Measurements from ENCODE around the gene A3GALT2. TPM values are rescaled to one million over a fixed set of nuclear protein-coding genes. Genes with fewer than 3 reads are reported as not detected.

Gene A3GALT2
- total RNA-seq, 1 experiment from 2014 or later = not detected

GRCh38 chr1:33298623-33299277, 22.1 kb downstream of the A3GALT2 start:
- H3K4me1 Mint-ChIP-seq (ENCODE audit: insufficient read depth, unreplicated experiment) = no peaks in the 10 kb centered on the region
- no peak overlapping the region for H3K4me3 Mint-ChIP-seq (ENCODE audit: unreplicated experiment)
- DNase-seq (ENCODE audit: unreplicated experiment) = peak; percentile 75
- H3K27me3 Mint-ChIP-seq (ENCODE audit: insufficient read depth, unreplicated experiment) = no peaks in the 10 kb centered on the region
- BruUV-seq (replicated peaks) = no TSS peak
- CTCF ChIA-PET = interaction anchor here (0.6 to 11.9 kb wide), 24 partner anchors 7 to 1613 kb away, joined by 3 to 180 read pairs (median 4); partner anchors contain the start of gene ZSCAN20
- H3K27ac Mint-ChIP-seq (ENCODE audit: low read depth, unreplicated experiment) = no peak overlapping the region
- no peaks in the 10 kb centered on the region for H3K9me3 Mint-ChIP-seq (ENCODE audit: unreplicated experiment)
- TF ChIP-seq, protein P1, sequence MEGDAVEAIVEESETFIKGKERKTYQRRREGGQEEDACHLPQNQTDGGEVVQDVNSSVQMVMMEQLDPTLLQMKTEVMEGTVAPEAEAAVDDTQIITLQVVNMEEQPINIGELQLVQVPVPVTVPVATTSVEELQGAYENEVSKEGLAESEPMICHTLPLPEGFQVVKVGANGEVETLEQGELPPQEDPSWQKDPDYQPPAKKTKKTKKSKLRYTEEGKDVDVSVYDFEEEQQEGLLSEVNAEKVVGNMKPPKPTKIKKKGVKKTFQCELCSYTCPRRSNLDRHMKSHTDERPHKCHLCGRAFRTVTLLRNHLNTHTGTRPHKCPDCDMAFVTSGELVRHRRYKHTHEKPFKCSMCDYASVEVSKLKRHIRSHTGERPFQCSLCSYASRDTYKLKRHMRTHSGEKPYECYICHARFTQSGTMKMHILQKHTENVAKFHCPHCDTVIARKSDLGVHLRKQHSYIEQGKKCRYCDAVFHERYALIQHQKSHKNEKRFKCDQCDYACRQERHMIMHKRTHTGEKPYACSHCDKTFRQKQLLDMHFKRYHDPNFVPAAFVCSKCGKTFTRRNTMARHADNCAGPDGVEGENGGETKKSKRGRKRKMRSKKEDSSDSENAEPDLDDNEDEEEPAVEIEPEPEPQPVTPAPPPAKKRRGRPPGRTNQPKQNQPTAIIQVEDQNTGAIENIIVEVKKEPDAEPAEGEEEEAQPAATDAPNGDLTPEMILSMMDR (IDR thresholded peaks at IDR 0.05; ENCODE audit: unreplicated experiment) = peak; percentile 93
- peaks cover 43% of the 10 kb centered on the region for H3K36me3 Mint-ChIP-seq (ENCODE audit: insufficient read depth, unreplicated experiment)
- POLR2A ChIA-PET = interaction anchor here (0.8 to 2.2 kb wide), 2 partner anchors 48 to 49 kb away, joined by 3 to 8 read pairs; no protein-coding TSS in a partner anchor
- intact Hi-C loops (cut with micrococcal nuclease) = loop anchor here (1.0 to 2.0 kb wide), 2 partner anchors 80 to 314 kb away; no protein-coding TSS in a partner anchor

GRCh38 chr1:33297911-33298622, 22.8 kb downstream of the A3GALT2 start:
- Mint-ChIP-seq H3K9me3 (ENCODE audit: unreplicated experiment) (no peaks in the 10 kb centered on the region), H3K36me3 (ENCODE audit: insufficient read depth, unreplicated experiment) (peaks cover 43% of the 10 kb centered on the region), H3K4me1 (ENCODE audit: insufficient read depth, unreplicated experiment) (no peaks in the 10 kb centered on the region), H3K27me3 (ENCODE audit: insufficient read depth, unreplicated experiment) (no peaks in the 10 kb centered on the region), H3K27ac (ENCODE audit: low read depth, unreplicated experiment) (peak overlapping the region; percentile 55), H3K4me3 (ENCODE audit: unreplicated experiment) (no peak overlapping the region)
- ChIA-PET CTCF (interaction anchor here (0.6 to 11.9 kb wide), 28 partner anchors 8 to 897 kb away, joined by 3 to 180 read pairs (median 4); partner anchors contain the start of genes A3GALT2 and ZSCAN20), POLR2A (interaction anchor here (0.8 to 2.2 kb wide), 2 partner anchors 49 to 50 kb away, joined by 3 to 8 read pairs; no protein-coding TSS in a partner anchor)
- DNase-seq (ENCODE audit: unreplicated experiment) = no peak
- TF ChIP-seq, protein P1 (IDR thresholded peaks at IDR 0.05; ENCODE audit: unreplicated experiment) = no peak
- intact Hi-C loops (cut with micrococcal nuclease) = loop anchor here (1.0 to 2.0 kb wide), 2 partner anchors 80 to 315 kb away; no protein-coding TSS in a partner anchor
- BruUV-seq (replicated peaks) = no TSS peak

DNA sequence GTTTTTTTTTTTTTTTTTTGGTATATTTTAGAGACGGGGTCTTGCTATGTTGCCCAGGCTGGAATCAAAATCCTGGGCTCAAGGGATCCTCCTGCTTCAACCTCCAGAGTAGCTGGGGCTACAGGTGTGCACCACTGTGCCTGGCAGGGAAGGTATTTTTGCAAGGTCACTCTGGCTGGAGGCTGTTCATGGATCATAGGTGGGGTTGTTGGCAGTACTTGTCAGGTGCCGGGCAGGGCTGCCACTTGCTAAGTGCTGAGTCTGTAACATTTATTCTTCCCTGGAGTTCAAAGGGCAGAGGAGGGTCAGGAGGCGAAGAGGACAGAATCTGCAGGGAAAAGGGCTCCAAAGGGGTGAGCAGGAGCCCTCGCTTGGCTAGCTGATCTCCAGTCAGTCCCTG, 24.1 kb downstream of the A3GALT2 start:
- ChIA-PET CTCF (interaction anchor here (0.5 to 11.9 kb wide), 24 partner anchors 9 to 897 kb away, joined by 3 to 180 read pairs (median 10); partner anchors contain the start of genes A3GALT2 and ZSCAN20), POLR2A (interaction anchor here (0.6 kb wide), 2 partner anchors 68 to 159 kb away, joined by 3 read pairs; no protein-coding TSS in a partner anchor)

More for the DNA sequence above, 24.1 kb downstream of the A3GALT2 start:
- Mint-ChIP-seq H3K27ac (ENCODE audit: low read depth, unreplicated experiment) (no peak overlapping the region), H3K36me3 (ENCODE audit: insufficient read depth, unreplicated experiment) (peaks cover 43% of the 10 kb centered on the region), H3K9me3 (ENCODE audit: unreplicated experiment) (no peaks in the 10 kb centered on the region), H3K27me3 (ENCODE audit: insufficient read depth, unreplicated experiment) (no peaks in the 10 kb centered on the region), H3K4me1 (ENCODE audit: insufficient read depth, unreplicated experiment) (no peaks in the 10 kb centered on the region), H3K4me3 (ENCODE audit: unreplicated experiment) (no peak overlapping the region)
- TF ChIP-seq, protein P1 (IDR thresholded peaks at IDR 0.05; ENCODE audit: unreplicated experiment) = no peak
- no TSS peak for BruUV-seq (replicated peaks)
- intact Hi-C loops (cut with micrococcal nuclease) = no loop called here
- no peak for DNase-seq (ENCODE audit: unreplicated experiment)

All from MCF 10A (cell line).